ENCODE data around the gene IQCC.

Gene IQCC

GRCh38 chr1:32240140-32240951 is 34.9 kb downstream of the IQCC start:
- no peaks in the 10 kb centered on the region for H3K4me1 ChIP-seq (ENCODE audit: control insufficient read depth, insufficient read depth, low read length)
- H3K4me3 ChIP-seq (ENCODE audit: low read length): peak overlapping the region; percentile 79
- H3K27ac ChIP-seq (ENCODE audit: low read depth, low read length): peak overlapping the region; percentile 75
- peak overlapping the region; percentile 38 for H3K9ac ChIP-seq (ENCODE audit: low read length)
- H3K27me3 ChIP-seq (ENCODE audit: control insufficient read depth, insufficient read depth, low read length): no peaks in the 10 kb centered on the region
- no peaks in the 10 kb centered on the region for H3K36me3 ChIP-seq (ENCODE audit: control insufficient read depth, insufficient read depth, low read length)

GRCh38 chr1:32241001-32241763 is 35.7 kb downstream of the IQCC start:
- Histone ChIP-seq H3K4me3 (ENCODE audit: low read length) (peak overlapping the region; percentile 79), H3K27ac (ENCODE audit: low read depth, low read length) (peak overlapping the region; percentile 75), H3K4me1 (ENCODE audit: control insufficient read depth, insufficient read depth, low read length) (no peaks in the 10 kb centered on the region), H3K36me3 (ENCODE audit: control insufficient read depth, insufficient read depth, low read length) (no peaks in the 10 kb centered on the region), H3K9ac (ENCODE audit: low read length) (peak overlapping the region; percentile 59), H3K27me3 (ENCODE audit: control insufficient read depth, insufficient read depth, low read length) (no peaks in the 10 kb centered on the region)

GRCh38 chr1:32242341-32242851 is 36.9 kb downstream of the IQCC start:
- peaks cover 5% of the 10 kb centered on the region for H3K4me1 ChIP-seq (ENCODE audit: control insufficient read depth, insufficient read depth, low read length)
- H3K9ac ChIP-seq (ENCODE audit: low read length): no peak overlapping the region
- no peaks in the 10 kb centered on the region for H3K27me3 ChIP-seq (ENCODE audit: control insufficient read depth, insufficient read depth, low read length)
- no peak overlapping the region for H3K4me3 ChIP-seq (ENCODE audit: low read length)
- H3K36me3 ChIP-seq (ENCODE audit: control insufficient read depth, insufficient read depth, low read length): no peaks in the 10 kb centered on the region
- no peak overlapping the region for H3K27ac ChIP-seq (ENCODE audit: low read depth, low read length)

GRCh38 chr1:32246888-32247273 is 41.4 kb downstream of the IQCC start, which contains the start of gene FAM167B:
Gene FAM167B (plus strand): TSS chr1:32247222. CDS start chr1:32247422, 200 bp downstream.
- Histone ChIP-seq H3K27ac (ENCODE audit: low read depth, low read length) (peak within 1 kb of the TSS; percentile 12), H3K4me1 (ENCODE audit: control insufficient read depth, insufficient read depth, low read length) (peaks cover 5% of the 10 kb centered on the region), H3K9ac (ENCODE audit: low read length) (no peak within 1 kb of the TSS)

GRCh38 chr1:32247452-32247851 is 42.0 kb downstream of the IQCC start:
- peaks cover 5% of the 10 kb centered on the region for H3K4me1 ChIP-seq (ENCODE audit: control insufficient read depth, insufficient read depth, low read length)
- no peak overlapping the region for H3K9ac ChIP-seq (ENCODE audit: low read length)
- H3K27me3 ChIP-seq (ENCODE audit: control insufficient read depth, insufficient read depth, low read length): no peaks in the 10 kb centered on the region
- H3K36me3 ChIP-seq (ENCODE audit: control insufficient read depth, insufficient read depth, low read length): no peaks in the 10 kb centered on the region
- no peak overlapping the region for H3K4me3 ChIP-seq (ENCODE audit: low read length)
- peak overlapping the region; percentile 12 for H3K27ac ChIP-seq (ENCODE audit: low read depth, low read length)

More at GRCh38 chr1:32246888-32247273, 41.4 kb downstream of the IQCC start, which contains the start of gene FAM167B:
- H3K27me3 ChIP-seq (ENCODE audit: control insufficient read depth, insufficient read depth, low read length): no peaks in the 10 kb centered on the region
- H3K36me3 ChIP-seq (ENCODE audit: control insufficient read depth, insufficient read depth, low read length): no peaks in the 10 kb centered on the region
- H3K4me3 ChIP-seq (ENCODE audit: low read length): no peak within 1 kb of the TSS

GRCh38 chr1:32247983-32248889 is 42.8 kb downstream of the IQCC start:
- peak overlapping the region; percentile 23 for H3K4me3 ChIP-seq (ENCODE audit: low read length)
- no peaks in the 10 kb centered on the region for H3K27me3 ChIP-seq (ENCODE audit: control insufficient read depth, insufficient read depth, low read length)
- H3K36me3 ChIP-seq (ENCODE audit: control insufficient read depth, insufficient read depth, low read length): no peaks in the 10 kb centered on the region
- H3K27ac ChIP-seq (ENCODE audit: low read depth, low read length): no peak overlapping the region
- H3K4me1 ChIP-seq (ENCODE audit: control insufficient read depth, insufficient read depth, low read length): peaks cover 5% of the 10 kb centered on the region
- no peak overlapping the region for H3K9ac ChIP-seq (ENCODE audit: low read length)

GRCh38 chr1:32249831-32250525 is 44.5 kb downstream of the IQCC start:
- Histone ChIP-seq H3K36me3 (ENCODE audit: control insufficient read depth, insufficient read depth, low read length) (no peaks in the 10 kb centered on the region), H3K27ac (ENCODE audit: low read depth, low read length) (no peak overlapping the region), H3K4me1 (ENCODE audit: control insufficient read depth, insufficient read depth, low read length) (peaks cover 5% of the 10 kb centered on the region), H3K4me3 (ENCODE audit: low read length) (no peak overlapping the region), H3K9ac (ENCODE audit: low read length) (no peak overlapping the region), H3K27me3 (ENCODE audit: control insufficient read depth, insufficient read depth, low read length) (no peaks in the 10 kb centered on the region)

- H3K36me3 ChIP-seq (ENCODE audit: control insufficient read depth, insufficient read depth, low read length): no peaks in the 10 kb centered on the region
- no peak within 1 kb of the TSS for H3K27ac ChIP-seq (ENCODE audit: low read depth, low read length)
- no peak within 1 kb of the TSS for H3K9ac ChIP-seq (ENCODE audit: low read length)
- peaks cover 5% of the 10 kb centered on the region for H3K4me1 ChIP-seq (ENCODE audit: control insufficient read depth, insufficient read depth, low read length)
- peak within 1 kb of the TSS; percentile 47 for H3K4me3 ChIP-seq (ENCODE audit: low read length)
- no peaks in the 10 kb centered on the region for H3K27me3 ChIP-seq (ENCODE audit: control insufficient read depth, insufficient read depth, low read length)
Measured at GRCh38 chr1:32250893-32251716, 45.6 kb downstream of the IQCC start, which contains the start of gene LCK. Gene LCK (plus strand): TSS chr1:32251265. CDS start chr1:32274330, 23,065 bp downstream.

- Histone ChIP-seq H3K4me3 (ENCODE audit: low read length) (no peak overlapping the region), H3K36me3 (ENCODE audit: control insufficient read depth, insufficient read depth, low read length) (no peaks in the 10 kb centered on the region), H3K9ac (ENCODE audit: low read length) (no peak overlapping the region), H3K4me1 (ENCODE audit: control insufficient read depth, insufficient read depth, low read length) (peaks cover 3% of the 10 kb centered on the region), H3K27me3 (ENCODE audit: control insufficient read depth, insufficient read depth, low read length) (no peaks in the 10 kb centered on the region), H3K27ac (ENCODE audit: low read depth, low read length) (no peak overlapping the region)
Measured at GRCh38 chr1:32255072-32256071, 49.9 kb downstream of the IQCC start.
